GF-D8 (cell line): Measurements from ENCODE around the gene TP53.

Experiments
- DNase-seq: peaks from one replicate; lab custom pipeline; 2025; lab: John Stamatoyannopoulos, UW

The TP53 gene

DNA sequence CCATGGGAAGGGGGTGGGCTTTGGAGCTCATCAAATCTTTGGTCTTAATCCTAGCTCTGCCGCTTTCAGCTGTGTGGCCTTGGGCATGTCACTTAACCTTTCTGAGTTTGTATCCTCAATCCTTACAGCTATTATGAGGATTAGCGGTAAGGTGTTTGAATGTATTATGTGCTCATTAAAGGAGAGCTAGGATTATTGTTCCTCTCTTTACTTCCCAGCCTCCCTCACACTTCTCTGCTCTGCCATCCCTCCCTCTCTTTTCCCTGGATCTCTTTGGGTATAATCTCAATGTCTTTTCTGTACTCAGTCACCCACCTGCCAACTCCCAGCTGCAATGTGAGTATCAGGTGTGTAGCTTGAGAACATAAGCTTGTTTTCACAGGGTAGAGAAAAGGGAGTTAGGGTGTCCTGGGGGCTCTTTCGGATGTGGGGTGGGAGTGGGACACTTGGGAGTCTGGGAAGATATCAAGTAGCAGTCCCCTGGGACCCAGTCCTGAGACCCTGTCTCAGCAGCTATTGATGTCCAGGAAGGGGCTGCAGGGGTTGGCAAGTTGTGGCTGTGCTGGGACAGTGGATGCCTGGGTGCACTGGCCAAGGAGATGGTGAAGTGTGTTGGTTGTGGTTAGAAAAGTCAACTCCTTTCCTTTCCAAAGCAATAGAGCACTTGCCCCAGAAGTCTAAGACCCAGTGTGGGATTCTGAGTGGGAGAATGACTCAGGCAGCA is 19.5 kb upstream of the TP53 start:
- no peak for DNase-seq

DNA sequence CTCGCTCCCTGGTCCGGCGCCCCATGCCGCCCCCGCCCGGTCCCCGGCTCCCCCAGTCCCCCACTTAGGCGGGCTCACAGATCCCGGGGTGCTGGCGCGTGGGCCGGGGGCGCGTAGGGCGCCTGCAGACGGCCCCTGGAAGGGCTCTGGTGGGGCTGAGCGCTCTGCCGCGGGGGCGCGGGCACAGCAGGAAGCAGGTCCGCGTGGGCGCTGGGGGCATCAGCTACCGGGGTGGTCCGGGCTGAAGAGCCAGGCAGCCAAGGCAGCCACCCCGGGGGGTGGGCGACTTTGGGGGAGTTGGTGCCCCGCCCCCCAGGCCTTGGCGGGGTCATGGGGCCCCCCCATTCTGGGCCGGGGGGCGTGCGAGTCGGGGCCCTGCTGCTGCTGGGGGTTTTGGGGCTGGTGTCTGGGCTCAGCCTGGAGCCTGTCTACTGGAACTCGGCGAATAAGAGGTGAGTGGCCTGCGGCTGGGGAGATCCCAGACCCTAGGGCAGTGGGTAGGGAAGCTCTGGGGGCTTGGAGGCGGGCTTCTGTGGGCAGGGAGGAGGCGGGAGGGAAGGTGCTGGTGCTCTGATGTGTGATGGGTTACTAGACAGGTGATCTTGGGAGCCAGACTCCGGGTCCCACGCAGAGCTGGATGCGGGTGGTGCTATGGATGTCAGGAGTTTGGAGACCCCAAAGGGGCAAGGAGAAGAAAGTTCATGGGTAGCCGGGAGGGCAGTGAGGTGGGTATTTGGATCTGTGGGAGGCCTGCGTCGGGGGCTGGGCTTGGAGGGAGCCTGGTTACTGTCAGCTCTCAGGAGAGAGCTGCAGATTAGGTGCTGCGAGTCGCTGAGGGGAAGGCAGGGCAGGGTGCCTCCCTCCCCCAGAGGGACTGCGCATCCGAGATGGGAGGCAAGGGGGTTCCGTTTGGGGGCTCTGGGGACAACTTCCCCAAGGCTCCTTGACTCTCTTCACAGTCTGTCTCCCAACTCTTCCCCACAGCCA is 18.3 kb upstream of the TP53 start:
- no peak for DNase-seq

DNA sequence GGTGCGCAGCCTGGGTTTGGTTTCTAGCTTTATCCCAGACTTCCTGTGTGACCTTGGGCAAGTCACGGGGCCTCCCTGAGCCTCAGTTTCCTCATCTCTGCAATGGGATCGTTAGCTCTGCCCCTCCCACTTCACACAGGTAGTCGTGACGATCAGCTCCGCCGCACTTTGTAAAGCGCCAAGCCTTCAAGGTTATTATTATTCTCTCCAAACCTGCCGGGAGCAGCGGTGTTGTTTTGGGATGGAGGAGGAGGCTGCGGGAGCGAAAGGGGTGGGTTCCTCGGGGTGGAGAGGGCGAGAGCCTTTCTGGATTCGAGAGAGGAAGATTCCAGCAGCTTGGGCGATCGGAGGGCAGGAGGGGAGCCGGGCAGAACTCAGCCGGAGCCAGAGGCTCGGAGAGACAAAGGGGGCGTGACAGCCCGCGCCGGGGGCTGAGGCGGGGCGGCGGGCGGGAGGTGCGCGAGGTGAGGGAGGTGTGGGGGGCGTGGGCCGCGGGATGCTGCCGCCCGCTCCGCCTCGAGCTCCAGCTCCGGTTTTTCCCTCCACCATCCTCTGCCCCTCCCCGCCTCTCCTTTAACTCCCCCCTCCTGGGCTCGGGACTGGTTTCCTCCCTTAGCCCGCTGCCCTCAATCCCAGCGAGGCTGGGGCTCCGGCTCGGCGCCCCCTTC is 17.4 kb upstream of the TP53 start, which contains the start of gene EFNB3:
EFNB3 (plus strand) TSS at position 602 of the 668 bp plus-strand sequence. CDS start 397 bp downstream, outside the sequence.
- DNase-seq = no peak

DNA sequence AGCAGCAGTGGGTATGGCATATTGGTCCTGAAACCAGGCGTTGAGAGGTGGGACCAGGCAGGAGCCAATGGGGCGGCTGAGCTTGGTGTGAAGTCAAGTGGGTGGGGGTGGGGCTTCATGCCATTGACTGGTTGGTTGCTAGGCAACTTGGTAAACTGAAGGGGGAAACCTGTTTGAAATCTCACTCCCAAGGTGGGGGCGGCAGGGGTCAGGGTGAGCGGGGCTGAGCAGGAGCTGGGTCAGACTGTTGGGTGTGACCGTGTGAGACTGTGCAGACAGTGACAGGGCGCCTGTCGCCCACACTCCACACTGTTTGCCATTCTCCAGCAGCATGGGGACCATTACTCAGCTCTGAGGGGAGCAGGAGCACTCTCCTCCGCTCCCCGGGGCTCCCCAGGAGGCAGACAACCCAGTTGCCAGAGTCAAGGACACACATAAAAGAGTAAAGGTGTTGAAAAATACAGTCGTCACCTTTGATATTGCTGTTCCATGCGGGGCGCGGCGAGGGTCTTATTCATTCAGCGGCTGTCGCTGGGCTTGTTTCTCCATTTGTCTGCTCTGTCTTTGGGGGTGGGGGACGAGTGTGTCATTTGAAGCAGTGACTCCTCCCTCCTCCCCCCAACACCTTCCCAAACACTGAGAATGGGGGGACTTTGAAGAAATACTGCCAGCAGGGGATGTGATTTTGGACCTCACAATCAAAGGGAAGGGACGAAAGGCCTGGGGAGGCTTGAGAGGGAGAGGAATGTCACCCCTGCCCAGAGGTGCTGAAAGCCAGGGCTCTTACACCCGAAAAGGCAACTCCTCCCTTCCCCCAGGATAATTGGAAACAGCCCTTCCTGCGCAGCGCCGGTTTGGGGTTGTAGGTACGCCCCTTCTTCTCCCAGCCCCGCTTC is 16.5 kb upstream of the TP53 start:
- DNase-seq = no peak

DNA sequence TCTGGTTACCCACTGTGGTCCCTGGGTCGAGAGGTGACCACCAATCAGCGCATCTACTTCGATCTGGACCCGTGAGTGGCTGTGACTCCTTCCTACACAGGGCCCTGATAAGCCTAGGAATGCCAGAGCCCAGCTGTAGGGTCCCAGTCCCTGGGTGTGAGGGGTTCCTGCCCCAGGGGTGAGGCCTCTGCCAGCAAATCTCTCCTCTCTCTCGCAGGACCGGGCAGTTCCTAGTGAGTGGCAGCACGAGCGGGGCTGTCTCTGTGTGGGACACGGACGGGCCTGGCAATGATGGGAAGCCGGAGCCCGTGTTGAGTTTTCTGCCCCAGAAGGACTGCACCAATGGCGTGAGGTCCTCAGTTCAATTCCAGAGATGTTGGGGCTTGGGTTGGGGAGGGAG is 15.5 kb upstream of the TP53 start:
- no peak for DNase-seq

DNA sequence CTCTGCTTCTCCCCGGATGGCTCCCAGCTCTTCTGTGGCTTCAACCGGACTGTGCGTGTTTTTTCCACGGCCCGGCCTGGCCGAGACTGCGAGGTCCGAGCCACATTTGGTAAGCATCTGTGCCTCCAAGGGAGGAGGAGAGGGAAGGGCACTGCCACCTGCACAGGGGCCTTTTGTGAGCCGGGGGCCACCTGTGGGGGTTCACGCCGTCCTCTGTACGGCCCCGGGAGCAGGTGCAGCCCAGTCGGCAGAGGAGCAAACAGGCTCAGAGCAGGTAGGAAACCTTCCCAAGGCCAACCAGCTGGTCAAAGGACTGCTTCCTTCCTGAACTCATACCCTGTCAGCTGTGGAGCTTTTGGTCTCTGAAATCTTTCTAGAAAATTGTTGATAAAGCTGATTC is 14.4 kb upstream of the TP53 start:
- no peak for DNase-seq

DNA sequence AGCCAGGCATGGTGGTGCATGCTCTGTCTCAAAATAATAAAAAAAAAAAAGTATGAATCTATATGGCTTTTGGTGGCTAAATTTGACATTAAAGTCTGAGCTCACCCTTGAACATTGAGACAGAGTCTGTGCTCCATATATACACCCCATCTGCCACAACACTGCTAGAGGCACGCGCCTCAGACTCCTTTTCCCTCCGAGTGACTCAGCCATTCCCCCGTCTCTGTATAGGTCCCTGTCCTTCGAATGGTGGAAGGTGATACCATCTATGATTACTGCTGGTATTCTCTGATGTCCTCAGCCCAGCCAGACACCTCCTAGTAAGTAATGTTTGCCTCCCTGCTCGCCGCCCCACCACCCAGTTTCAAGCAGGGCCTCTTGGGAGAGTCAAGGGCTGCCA is 13.2 kb upstream of the TP53 start:
- DNase-seq = no peak

DNA sequence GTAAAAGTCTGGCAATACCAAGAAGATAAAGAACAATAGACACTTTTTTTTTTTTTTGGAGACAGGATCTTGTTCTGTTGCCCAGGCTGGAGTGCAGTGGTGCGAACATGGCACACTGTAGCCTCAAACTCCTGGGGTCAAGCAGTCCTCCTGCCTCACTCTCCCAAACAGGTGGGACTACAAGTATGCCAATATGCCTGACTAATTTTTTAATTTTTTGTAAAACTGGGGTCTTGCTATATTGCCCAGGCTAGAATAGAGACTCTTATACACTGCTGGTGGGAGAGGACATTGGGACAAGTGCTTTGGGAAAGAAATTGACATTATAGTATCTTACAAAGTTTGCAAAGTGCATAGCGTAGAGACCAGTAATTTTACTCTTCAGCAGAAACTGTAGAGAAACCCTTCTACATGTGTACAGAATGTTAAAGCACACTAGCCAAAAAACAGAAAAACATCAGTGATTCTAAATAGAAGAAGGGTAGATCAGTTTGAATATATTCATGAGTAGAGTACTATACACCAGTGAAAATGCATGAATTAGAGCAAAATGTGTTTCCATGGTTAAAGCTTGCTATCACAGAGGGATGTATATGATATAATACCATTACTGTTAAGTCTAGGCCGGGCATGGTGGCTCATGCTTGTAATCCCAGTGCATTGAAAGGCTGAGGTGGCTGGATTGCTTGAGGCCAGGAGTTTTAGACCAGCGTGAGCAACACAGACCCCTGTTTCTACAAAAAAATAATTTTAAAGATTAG is 10.7 kb upstream of the TP53 start:
- no peak for DNase-seq

DNA sequence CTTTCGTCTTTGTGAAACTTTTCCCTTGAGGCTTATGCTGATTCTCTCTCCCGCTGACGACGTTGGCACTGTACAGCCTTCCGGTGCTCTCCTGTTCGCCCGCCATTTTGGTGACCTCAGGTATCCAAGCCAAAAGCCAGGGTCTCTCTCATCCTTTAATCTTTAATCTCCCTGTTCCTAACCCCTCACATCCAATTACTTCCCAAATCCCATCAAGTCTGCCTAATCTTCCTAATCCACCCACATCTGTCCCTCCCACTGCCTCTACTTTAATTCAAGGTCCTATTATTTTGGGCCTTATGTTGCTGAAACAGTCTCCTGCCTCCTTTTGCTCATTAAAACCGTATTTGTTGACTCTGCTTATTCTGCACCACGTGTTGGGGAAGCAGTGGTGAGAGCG is 8.3 kb upstream of the TP53 start:
- DNase-seq = no peak

DNA sequence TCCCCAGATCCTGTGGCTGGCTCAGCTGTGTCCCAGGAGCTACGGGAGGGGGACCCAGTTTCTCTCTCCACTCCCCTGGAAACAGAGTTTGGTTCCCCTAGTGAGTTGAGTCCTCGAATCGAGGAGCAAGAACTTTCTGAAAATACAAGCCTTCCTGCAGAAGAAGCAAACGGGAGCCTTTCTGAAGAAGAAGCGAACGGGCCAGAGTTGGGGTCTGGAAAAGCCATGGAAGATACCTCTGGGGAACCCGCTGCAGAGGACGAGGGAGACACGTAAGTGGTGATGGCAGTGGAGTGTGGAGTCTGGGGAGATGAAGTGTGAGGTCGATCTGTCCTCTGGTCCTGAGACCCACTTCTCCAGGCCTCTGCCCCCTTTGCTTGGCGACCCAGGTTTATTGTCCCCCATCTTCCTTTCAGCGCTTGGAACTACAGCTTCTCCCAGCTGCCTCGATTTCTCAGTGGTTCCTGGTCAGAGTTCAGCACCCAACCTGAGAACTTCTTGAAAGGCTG is 1.6 kb upstream of the TP53 start:
- DNase-seq = no peak

DNA sequence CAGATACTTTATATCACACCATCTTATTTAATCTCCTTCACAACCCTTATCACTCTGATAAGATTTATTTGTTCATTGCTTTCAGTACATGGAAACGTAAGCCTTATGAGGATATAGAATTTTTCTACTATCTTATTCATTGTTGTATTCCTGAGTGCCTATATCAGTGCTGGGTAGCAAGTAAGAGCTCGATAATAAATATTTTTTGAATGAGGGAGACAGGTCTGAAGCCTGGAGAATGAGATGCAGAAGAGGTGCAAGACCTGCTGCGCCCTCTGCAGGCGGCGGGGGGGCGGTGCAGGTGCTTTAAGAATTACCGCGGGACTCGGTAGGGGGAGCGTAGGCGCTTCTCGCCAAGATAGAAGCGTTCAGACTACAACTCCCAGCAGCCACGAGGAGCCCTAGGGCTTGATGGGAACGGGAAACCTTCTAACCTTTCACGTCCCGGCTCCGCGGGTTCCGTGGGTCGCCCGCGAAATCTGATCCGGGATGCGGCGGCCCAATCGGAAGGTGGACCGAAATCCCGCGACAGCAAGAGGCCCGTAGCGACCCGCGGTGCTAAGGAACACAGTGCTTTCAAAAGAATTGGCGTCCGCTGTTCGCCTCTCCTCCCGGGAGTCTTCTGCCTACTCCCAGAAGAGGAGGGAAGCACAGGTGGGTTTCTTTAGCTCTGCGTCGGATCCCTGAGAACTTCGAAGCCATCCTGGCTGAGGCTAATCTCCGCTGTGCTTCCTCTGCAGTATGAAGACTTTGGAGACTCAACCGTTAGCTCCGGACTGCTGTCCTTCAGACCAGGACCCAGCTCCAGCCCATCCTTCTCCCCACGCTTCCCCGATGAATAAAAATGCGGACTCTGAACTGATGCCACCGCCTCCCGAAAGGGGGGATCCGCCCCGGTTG is 868 bp upstream of the TP53 start, which contains the start of gene WRAP53:
WRAP53 (plus strand) TSS at position 570 of the 900 bp plus-strand sequence; CDS start at position 742, 172 bp downstream.
- peak; percentile 74 for DNase-seq

DNA sequence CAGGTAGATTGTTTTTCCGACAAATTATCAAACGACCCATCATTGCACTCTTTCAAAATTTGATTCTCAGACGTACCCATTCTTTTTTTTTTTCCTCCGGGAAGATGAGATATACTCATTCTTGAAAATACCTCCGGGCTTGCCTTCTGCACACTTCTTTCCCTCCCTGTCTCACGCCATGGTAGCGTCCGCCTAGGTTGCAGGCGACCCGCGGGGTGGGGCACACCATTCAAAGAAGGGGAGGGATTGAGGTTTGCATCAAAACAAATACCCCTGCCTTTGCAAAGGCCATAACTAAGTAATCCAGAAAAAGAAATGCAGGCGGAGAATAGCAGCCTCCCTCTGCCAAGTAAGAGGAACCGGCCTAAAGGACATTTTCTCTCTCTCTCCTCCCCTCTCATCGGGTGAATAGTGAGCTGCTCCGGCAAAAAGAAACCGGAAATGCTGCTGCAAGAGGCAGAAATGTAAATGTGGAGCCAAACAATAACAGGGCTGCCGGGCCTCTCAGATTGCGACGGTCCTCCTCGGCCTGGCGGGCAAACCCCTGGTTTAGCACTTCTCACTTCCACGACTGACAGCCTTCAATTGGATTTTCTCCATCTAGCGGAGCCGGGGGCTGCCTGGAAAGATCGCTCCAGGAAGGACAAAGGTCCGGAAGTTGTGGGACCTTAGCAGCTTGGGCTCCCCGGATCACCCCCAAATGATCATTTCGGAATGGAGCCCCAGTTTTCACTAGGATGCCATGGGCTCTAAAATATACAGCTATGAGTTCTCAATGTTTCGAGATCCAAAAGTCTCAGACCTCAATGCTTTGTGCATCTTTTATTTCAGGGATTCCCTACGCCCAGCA is 843 bp downstream of the TP53 start:
- peak; percentile 42 for DNase-seq

DNA sequence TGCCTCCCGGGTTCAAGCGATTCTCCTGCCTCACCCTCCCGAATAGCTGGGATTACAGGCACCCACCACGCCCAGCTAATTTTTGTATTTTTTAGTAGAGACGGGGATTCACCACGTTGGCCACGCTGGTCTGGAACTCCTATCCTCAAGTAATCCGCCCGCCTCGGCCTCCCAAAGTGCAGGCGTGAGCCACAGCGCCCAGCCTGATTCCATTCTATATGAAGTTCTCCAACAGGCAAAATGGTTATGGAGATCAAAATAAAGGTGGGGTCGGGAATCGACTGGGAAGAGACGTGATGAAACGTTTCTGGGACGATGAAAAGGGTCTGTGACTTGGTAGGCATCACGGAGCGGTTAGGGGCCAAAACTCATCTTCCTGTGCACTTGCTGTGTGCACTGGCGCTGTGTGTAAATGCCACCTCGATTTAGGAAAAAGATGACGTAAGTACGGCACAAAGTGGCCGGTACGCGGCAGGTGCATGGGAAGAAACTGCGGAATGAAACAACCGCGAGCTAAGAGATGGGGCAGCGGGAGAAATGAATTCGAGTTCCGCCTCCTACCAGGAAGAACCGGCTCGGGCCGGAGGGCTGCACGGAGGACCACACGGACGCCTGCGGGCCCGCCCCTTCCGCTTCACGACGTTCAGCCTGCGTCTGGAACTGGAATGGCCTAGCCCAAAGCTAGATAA is 1.6 kb downstream of the TP53 start:
- peak; percentile 42 for DNase-seq

DNA sequence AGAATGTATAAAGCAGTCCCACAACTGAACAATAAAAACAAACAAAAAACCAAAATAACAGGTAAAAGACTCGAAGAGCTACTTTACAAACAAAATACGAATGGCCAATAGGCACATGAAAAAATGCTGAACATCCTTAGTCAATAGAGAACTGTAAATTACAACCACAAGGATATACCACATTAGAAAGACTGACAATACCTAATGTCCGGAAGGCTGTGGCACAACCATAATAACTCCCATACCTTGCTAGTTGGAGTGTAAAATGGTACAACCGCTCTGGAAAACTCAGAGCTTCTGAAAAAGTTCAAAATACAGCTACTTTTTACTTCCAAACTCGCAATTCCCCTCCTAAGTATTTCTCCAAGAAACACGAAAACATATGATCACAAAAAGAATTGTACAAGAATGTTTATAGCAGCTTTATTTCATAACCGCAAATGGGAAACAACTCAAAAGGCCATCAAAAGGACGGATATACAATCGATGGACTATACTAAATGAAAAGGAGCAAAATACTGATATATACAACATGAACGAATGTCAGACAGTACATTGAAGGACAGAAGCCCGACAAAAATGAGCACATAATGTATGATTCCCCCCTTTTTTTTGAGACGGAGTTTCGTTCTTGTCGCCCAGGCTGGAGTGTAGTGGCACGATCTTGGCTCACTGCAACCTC is 2.3 kb downstream of the TP53 start:
- no peak for DNase-seq

DNA sequence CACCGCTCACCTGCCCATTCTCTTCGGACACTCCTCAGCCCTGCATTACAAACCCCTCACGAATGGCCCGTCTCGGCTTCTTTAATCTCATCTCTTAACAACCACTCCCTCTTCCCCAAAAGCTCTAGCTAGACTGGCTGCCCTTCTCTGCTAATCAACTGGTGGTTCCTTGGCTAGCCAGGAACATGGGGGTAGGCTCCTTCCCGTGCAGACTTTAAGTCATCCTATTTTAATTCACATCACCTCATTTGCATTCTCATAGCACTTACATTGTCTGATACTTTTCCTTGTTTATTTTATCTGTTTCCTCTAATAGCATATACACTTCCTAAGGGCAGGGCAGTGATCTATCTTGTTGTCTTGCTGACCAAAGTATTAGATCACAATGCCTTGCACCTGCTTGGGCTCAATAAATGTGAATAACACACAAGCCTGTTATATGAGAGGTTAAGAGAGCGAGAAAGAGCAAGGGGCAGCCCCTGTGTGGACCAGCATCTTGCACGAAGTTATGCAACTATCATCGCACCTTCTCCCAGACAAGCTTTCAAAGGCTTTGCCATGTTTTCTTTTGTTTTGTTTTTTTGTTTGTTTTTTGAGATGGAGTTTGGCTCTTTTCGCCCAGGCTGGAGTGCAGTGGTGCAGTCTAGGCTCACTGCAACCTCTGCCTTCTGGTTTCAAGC is 9.8 kb downstream of the TP53 start:
- no peak for DNase-seq

DNA sequence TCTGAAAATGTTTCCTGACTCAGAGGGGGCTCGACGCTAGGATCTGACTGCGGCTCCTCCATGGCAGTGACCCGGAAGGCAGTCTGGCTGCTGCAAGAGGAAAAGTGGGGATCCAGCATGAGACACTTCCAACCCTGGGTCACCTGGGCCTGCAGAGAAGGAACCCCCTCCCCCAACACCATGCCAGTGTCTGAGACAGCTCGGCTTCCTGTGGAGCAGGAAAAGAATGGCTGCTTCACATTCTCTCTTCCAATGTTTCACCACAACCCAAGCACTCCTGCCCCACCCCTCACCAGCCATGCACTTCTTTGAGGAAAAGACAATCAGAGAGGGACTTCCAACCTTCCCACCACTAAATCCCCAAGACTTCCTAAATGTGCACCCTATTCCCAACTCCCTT is 10.8 kb downstream of the TP53 start:
- DNase-seq = no peak

DNA sequence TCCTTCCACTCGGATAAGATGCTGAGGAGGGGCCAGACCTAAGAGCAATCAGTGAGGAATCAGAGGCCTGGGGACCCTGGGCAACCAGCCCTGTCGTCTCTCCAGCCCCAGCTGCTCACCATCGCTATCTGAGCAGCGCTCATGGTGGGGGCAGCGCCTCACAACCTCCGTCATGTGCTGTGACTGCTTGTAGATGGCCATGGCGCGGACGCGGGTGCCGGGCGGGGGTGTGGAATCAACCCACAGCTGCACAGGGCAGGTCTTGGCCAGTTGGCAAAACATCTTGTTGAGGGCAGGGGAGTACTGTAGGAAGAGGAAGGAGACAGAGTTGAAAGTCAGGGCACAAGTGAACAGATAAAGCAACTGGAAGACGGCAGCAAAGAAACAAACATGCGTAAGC is 12.4 kb downstream of the TP53 start:
- DNase-seq = no peak
